Breast epithelium (tissue), 4 donors: Measurements from ENCODE around the gene TRERF1. TPM values are rescaled to one million over a fixed set of nuclear protein-coding genes. Genes with fewer than 3 reads are reported as not detected.

Experiments used
- DNase-seq, 2 donors: peaks; one replicate each; pipeline ENCODE4 v3.0.0-alpha.2; 2019; ENCODE audit warnings: low spot score in 2 of 2
- H3K27ac ChIP-seq, 2 donors: fragments of 200-600 bp; sonication (generic) in 1 of 2; one replicate each; pipeline ENCODE4 v1.5.1; 2016 to 2019; ENCODE audit warnings: mild to moderate bottlenecking in 1 of 2
- H3K27me3 ChIP-seq, 2 donors: fragments of 200-600 bp; sonication (generic) in 1 of 2; one replicate each; pipeline versions ENCODE4 v1.5.1 to v1.6.0; 2017 to 2019; ENCODE audit warnings: control low read depth in 1 of 2, mild to moderate bottlenecking in 1 of 2
- H3K36me3 ChIP-seq: fragments of 200-600 bp; one replicate; pipeline ENCODE4 v1.5.1; 2019
- H3K4me1 ChIP-seq, 2 donors: fragments of 200-600 bp; sonication (generic); one replicate each; pipeline ENCODE4 v1.5.1; 2016 to 2019; ENCODE audit warnings: control low read depth in 1 of 2
- H3K4me3 ChIP-seq, 3 donors: fragments of 200-600 bp; sonication (generic); 1 replicate in 2 of 3; 2 replicates in 1 of 3; pipeline ENCODE4 v1.5.1; 2016 to 2019; ENCODE audit warnings: mild to moderate bottlenecking in 3 of 3, moderate library complexity in 2 of 3
- H3K9me3 ChIP-seq, 2 donors: fragments of 200-600 bp; sonication (generic) in 1 of 2; one replicate each; pipeline ENCODE4 v1.5.1; 2016 to 2019; ENCODE audit warnings: control low read depth in 1 of 2
- POLR2A ChIP-seq: fragments of 450-650 bp; IDR thresholded peaks from one replicate; pipeline ENCODE4 v1.6.1; 2016; ENCODE audit warnings: antibody characterized with exemption, mild to moderate bottlenecking, moderate library complexity
- POLR2AphosphoS5 ChIP-seq, 3 donors: sonication (generic); formaldehyde crosslinking; IDR thresholded peaks; one replicate each; pipeline ENCODE4 v1.6.1; 2017; ENCODE audit warnings: antibody characterized with exemption in 3 of 3
- intact Hi-C: fragments of 100-400 bp; cut with DNase I; formaldehyde crosslinking; loops from one replicate; pipeline ENCODE4 v1.15.1; 2023; ENCODE audit warnings: low total_unique reads
- total RNA-seq, 3 donors: library from RNA; depleted of rRNA; stranded (reverse); fragments of >200 nt; gene quantifications; one replicate each; pipeline ENCODE4 v1.1.0, GENCODE V29; 2016
- TF ChIP-seq, protein P1 (sequence below), 3 donors: fragments of 450-650 bp; IDR thresholded peaks; one replicate each; pipeline ENCODE4 v1.5.1; 2016 to 2017; ENCODE audit warnings: antibody characterized with exemption in 3 of 3, mild to moderate bottlenecking in 3 of 3, moderate library complexity in 3 of 3

Gene TRERF1
- total RNA-seq, 3 donors from 2014 or later = 3.9 to 5.4 (median 4.1) TPM

DNA sequence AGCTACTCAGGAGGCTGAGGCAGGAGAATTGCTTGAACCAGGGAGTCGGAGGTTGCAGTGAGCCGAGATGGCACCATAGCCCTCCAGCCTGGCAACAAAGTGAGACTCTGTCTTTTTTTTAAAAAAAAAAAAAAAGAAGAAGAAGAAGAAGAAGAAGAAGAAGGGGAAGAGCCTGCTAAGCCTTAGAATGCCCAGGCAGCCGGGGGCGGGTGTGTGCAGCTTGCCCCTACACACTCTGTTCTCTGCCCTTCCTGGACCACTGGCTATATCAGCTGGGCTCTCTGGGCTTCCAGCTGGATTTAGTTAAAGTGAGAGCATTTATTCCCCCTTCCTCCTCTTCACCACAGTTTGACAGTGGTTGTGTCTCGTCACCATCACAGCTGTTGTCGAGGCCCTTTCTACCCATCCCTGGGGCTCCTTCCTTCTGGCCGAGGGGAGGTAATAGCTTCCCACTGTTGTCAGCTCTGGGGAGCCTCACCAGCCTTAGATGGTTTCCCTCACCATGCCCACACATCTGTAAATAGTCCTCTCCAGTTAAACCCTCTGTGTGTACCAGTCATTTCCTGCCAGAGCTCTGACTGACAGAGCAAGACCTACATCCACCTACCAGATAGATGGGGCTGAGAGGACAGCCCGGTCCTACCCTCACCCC lies 77.6 kb downstream of the TRERF1 start:
- intact Hi-C loops = no loop called here
- no peak overlapping the region for H3K4me3 ChIP-seq
- no peak for TF ChIP-seq POLR2AphosphoS5 (IDR thresholded peaks at IDR 0.05)
- TF ChIP-seq, protein P1, sequence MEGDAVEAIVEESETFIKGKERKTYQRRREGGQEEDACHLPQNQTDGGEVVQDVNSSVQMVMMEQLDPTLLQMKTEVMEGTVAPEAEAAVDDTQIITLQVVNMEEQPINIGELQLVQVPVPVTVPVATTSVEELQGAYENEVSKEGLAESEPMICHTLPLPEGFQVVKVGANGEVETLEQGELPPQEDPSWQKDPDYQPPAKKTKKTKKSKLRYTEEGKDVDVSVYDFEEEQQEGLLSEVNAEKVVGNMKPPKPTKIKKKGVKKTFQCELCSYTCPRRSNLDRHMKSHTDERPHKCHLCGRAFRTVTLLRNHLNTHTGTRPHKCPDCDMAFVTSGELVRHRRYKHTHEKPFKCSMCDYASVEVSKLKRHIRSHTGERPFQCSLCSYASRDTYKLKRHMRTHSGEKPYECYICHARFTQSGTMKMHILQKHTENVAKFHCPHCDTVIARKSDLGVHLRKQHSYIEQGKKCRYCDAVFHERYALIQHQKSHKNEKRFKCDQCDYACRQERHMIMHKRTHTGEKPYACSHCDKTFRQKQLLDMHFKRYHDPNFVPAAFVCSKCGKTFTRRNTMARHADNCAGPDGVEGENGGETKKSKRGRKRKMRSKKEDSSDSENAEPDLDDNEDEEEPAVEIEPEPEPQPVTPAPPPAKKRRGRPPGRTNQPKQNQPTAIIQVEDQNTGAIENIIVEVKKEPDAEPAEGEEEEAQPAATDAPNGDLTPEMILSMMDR (IDR thresholded peaks at IDR 0.05) = no peak
- TF ChIP-seq POLR2A = no peak
- no peaks in the 10 kb centered on the region for H3K27me3 ChIP-seq
- no peak overlapping the region for H3K27ac ChIP-seq
- H3K36me3 ChIP-seq = no peaks in the 10 kb centered on the region
- DNase-seq = no peak
- H3K9me3 ChIP-seq = no peaks in the 10 kb centered on the region
- no peaks in the 10 kb centered on the region for H3K4me1 ChIP-seq

DNA sequence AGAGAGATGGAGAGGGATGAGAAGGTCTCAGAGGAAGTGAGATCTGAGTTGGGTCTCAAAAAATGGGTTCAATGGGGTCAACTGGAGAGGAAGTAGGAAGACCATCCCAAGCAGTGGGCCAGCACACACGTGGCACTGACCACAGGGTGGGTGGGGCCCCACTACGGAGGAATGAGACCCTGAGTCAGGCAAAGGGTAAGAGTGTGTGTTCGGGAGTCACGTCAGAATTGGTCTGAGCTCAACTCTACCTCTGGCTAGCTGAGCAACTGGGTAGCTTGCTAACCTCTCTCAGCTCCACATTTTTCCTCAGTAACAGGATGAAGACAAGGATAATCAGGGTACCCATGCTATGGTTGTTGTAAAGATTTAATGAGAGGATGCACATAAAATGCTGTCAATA lies 79.0 kb downstream of the TRERF1 start:
- H3K4me3 ChIP-seq = no peak overlapping the region
- no peaks in the 10 kb centered on the region for H3K27me3 ChIP-seq
- H3K4me1 ChIP-seq = no peaks in the 10 kb centered on the region
- TF ChIP-seq, protein P1 (IDR thresholded peaks at IDR 0.05) = no peak
- TF ChIP-seq POLR2AphosphoS5 (IDR thresholded peaks at IDR 0.05) (no peak), POLR2A (no peak)
- no peaks in the 10 kb centered on the region for H3K9me3 ChIP-seq
- intact Hi-C loops = no loop called here
- no peak for DNase-seq
- no peak overlapping the region for H3K27ac ChIP-seq
- H3K36me3 ChIP-seq = no peaks in the 10 kb centered on the region

DNA sequence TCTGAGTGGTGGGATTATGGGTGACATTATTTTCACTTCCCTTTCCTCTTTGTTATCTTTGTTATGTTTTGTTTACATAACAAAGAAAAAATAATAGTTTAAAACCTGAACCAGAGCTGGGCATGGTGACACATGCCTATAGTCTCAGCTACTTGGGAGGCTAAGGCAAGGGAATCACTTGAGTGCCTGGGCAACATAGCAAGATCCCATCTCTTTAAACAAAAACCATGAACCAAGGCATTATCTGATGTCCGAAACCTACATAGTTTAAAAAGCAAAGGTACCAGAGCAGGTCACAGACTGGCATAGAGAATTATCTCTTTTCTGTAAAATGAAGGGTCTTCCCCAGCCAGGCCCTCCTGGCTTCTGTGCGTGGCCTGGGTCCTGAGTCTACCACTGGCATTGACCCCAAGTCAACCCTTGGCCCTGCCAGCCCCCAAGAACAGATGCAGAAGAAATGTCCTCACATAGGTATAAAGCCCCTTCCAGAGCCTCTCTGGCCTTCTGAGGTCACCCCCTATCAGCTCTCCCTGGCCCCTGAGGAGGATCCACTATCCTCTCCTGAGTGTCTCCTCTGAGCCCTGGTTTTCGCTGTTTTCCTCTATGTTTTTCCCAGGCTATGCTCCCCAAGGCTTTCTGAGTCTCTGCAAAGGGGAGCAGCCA lies 81.3 kb downstream of the TRERF1 start:
- intact Hi-C loops = no loop called here
- H3K4me3 ChIP-seq = no peak overlapping the region
- no peak overlapping the region for H3K27ac ChIP-seq
- no peaks in the 10 kb centered on the region for H3K9me3 ChIP-seq
- TF ChIP-seq POLR2A = no peak
- TF ChIP-seq, protein P1 (IDR thresholded peaks at IDR 0.05) = no peak
- no peaks in the 10 kb centered on the region for H3K4me1 ChIP-seq
- DNase-seq = no peak
- H3K27me3 ChIP-seq = no peaks in the 10 kb centered on the region
- H3K36me3 ChIP-seq = no peaks in the 10 kb centered on the region

DNA sequence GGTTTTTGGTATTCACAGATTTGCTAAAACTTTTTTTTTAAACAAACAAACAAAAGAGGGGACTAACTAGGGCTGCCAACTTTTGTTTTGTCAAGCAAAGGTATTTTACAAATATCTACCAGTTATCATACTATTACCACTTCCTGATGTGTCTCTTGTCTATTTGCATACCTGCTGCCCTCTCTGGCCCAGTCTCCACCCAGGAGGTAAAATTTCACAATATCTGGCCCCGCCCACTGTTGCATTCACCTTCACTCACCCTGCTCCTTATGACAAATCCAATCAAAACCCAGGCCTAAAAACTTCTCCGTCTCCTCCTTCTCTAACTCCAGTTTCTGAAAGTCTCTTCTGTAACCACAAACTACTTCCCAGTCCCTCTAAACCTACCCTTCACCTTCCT lies 82.2 kb downstream of the TRERF1 start:
- TF ChIP-seq, protein P1 (IDR thresholded peaks at IDR 0.05) = no peak
- TF ChIP-seq POLR2AphosphoS5 (IDR thresholded peaks at IDR 0.05) (no peak), POLR2A (no peak)
- no peaks in the 10 kb centered on the region for H3K9me3 ChIP-seq
- no peaks in the 10 kb centered on the region for H3K4me1 ChIP-seq
- H3K36me3 ChIP-seq = no peaks in the 10 kb centered on the region
- H3K27ac ChIP-seq = no peak overlapping the region
- H3K4me3 ChIP-seq = no peak overlapping the region
- no peak for DNase-seq
- H3K27me3 ChIP-seq = no peaks in the 10 kb centered on the region
- intact Hi-C loops = no loop called here

DNA sequence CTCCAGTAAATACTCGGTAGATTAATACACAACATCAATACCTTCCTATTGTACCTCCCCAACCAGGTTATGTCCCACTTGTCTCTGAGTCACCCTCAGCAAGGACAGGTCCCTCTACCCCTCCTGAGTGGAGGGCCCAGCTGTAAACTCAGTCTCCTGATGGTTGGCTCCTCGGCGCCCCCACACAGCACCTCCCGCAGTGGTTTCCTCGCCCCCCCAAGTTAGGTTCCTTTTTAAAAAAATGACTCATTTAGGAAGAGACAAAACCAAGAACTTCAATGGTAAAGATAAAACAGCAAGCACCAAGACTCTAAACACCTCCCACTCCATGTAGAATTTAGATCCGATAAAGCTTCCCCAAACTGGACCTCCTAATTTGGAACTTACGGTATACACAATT lies 83.5 kb downstream of the TRERF1 start:
- intact Hi-C loops = no loop called here
- Histone ChIP-seq H3K9me3 (no peaks in the 10 kb centered on the region), H3K36me3 (no peaks in the 10 kb centered on the region), H3K4me3 (no peak overlapping the region), H3K27me3 (no peaks in the 10 kb centered on the region), H3K27ac (no peak overlapping the region), H3K4me1 (no peaks in the 10 kb centered on the region)
- TF ChIP-seq POLR2AphosphoS5 (IDR thresholded peaks at IDR 0.05) = no peak
- TF ChIP-seq POLR2A = no peak
- TF ChIP-seq, protein P1 (IDR thresholded peaks at IDR 0.05) = no peak
- DNase-seq = no peak
